HL-60 (cell line): Measurements from ENCODE around the gene FSTL4.

ENCODE experiments used
- GABPA ChIP-seq: IDR thresholded peaks from 2 replicates; pipeline ENCODE4 v1.6.1; 2012; ENCODE audit warnings: low read depth
- POLR2AphosphoS5 ChIP-seq: IDR thresholded peaks from 2 replicates; pipeline ENCODE4 v1.6.1; 2012; ENCODE audit warnings: low read depth
- SPI1 ChIP-seq: IDR thresholded peaks from 2 replicates; pipeline ENCODE4 v1.6.1; 2012; ENCODE audit warnings: low read depth, mild to moderate bottlenecking, borderline replicate concordance
- TF ChIP-seq, protein P1 (sequence below): IDR thresholded peaks from one replicate; pipeline ENCODE4 v1.5.1; 2011; ENCODE audit warnings: low read length, control low read depth, inconsistent platforms; ENCODE audit not compliant: insufficient read depth
- TF ChIP-seq, protein P2 (sequence below): IDR thresholded peaks from 2 replicates; pipeline ENCODE4 v1.6.1; 2012; ENCODE audit warnings: low read depth; ENCODE audit not compliant: insufficient replicate concordance

DNA sequence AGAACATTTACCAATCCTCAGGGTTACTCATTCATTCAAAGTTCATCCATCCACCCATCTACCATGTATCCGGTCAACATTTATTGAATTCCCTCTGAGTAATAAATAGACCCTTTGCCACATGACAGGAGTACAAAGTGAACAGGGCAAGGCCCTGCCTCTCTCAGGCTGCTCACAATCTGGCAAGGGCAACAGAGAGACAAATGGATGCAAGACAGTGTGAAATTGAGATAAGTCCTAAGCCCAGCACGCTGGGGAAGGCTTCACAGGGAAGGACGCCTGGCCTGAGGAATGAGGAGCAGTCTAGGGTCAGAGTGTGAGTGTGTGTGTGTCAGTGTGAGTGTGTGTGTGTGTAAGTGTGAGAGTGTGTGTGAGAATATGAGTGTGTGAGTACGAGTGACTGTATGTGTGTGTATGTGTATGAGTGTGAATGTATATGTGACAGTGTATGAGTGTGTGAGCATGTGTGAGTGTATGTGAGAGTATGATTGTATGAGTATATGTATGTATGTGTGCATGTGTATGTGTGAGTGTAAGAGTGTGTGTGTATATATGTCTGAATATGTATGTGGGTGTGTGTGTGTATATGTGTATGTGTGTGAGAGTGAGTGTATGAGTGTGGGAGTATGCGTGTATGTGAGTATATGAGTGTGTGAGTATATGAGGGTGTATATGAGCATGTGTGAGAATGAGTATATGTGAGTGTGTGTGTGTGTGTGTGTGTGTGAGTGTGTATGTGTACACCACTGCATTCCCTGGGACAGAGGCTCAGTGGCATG, 145.6 kb downstream of the FSTL4 start:
- TF ChIP-seq, protein P1, sequence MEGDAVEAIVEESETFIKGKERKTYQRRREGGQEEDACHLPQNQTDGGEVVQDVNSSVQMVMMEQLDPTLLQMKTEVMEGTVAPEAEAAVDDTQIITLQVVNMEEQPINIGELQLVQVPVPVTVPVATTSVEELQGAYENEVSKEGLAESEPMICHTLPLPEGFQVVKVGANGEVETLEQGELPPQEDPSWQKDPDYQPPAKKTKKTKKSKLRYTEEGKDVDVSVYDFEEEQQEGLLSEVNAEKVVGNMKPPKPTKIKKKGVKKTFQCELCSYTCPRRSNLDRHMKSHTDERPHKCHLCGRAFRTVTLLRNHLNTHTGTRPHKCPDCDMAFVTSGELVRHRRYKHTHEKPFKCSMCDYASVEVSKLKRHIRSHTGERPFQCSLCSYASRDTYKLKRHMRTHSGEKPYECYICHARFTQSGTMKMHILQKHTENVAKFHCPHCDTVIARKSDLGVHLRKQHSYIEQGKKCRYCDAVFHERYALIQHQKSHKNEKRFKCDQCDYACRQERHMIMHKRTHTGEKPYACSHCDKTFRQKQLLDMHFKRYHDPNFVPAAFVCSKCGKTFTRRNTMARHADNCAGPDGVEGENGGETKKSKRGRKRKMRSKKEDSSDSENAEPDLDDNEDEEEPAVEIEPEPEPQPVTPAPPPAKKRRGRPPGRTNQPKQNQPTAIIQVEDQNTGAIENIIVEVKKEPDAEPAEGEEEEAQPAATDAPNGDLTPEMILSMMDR, result no peak
- TF ChIP-seq POLR2AphosphoS5 (no peak), GABPA (no peak), SPI1 (no peak)
- TF ChIP-seq, protein P2, sequence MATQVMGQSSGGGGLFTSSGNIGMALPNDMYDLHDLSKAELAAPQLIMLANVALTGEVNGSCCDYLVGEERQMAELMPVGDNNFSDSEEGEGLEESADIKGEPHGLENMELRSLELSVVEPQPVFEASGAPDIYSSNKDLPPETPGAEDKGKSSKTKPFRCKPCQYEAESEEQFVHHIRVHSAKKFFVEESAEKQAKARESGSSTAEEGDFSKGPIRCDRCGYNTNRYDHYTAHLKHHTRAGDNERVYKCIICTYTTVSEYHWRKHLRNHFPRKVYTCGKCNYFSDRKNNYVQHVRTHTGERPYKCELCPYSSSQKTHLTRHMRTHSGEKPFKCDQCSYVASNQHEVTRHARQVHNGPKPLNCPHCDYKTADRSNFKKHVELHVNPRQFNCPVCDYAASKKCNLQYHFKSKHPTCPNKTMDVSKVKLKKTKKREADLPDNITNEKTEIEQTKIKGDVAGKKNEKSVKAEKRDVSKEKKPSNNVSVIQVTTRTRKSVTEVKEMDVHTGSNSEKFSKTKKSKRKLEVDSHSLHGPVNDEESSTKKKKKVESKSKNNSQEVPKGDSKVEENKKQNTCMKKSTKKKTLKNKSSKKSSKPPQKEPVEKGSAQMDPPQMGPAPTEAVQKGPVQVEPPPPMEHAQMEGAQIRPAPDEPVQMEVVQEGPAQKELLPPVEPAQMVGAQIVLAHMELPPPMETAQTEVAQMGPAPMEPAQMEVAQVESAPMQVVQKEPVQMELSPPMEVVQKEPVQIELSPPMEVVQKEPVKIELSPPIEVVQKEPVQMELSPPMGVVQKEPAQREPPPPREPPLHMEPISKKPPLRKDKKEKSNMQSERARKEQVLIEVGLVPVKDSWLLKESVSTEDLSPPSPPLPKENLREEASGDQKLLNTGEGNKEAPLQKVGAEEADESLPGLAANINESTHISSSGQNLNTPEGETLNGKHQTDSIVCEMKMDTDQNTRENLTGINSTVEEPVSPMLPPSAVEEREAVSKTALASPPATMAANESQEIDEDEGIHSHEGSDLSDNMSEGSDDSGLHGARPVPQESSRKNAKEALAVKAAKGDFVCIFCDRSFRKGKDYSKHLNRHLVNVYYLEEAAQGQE, result no peak
